ENCODE data around the gene DYNC2LI1. TPM values are rescaled to one million over a fixed set of nuclear protein-coding genes. Genes with fewer than 3 reads are reported as not detected.

Gene DYNC2LI1
- total and polyA plus RNA-seq, 7 donors: 11.7 to 32.1 (median 26.8) TPM

DNA sequence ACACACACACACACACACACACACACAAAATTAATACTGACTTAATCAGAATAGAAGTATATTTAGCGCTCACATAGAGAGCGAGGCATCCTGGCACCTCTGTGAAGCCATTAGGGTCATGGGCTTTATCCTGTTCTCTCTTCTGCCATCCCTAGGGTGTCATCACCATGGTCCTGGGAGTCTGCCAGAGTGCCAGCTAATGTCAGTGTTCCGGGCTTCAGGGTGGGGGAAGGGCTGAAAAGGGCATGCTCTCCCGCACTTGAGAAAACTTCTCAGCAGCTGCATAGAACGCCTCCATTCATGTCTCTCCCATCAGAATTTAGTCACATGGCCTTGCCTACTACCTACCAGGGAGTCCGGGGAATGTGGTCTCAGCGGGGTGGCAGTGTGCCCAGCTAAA lies 19.7 kb upstream of the DYNC2LI1 start:
- no peak for DNase-seq
- Histone ChIP-seq H3K36me3 (peaks cover 0 to 4% (median 0%) of the 10 kb centered on the region in 4 donors), H3K4me3 (no peak overlapping the region), H3K9me3 (no peaks in the 10 kb centered on the region), H3K27ac (no peak overlapping the region), H3K4me1 (peaks cover 0 to 16% (median 2%) of the 10 kb centered on the region in 4 donors), H3K27me3 (no peaks in the 10 kb centered on the region)
- WGBS, 2 donors: 91 to 93% methylated on average over 7 of the region's 7 CpGs
- intact Hi-C loops (cut with DNase I): no loop called here
- TF ChIP-seq EP300 (IDR thresholded peaks at IDR 0.05) (no peak), POLR2A (IDR thresholded peaks at IDR 0.05) (no peak), POLR2AphosphoS5 (IDR thresholded peaks at IDR 0.05) (no peak)
- TF ChIP-seq, protein P1, sequence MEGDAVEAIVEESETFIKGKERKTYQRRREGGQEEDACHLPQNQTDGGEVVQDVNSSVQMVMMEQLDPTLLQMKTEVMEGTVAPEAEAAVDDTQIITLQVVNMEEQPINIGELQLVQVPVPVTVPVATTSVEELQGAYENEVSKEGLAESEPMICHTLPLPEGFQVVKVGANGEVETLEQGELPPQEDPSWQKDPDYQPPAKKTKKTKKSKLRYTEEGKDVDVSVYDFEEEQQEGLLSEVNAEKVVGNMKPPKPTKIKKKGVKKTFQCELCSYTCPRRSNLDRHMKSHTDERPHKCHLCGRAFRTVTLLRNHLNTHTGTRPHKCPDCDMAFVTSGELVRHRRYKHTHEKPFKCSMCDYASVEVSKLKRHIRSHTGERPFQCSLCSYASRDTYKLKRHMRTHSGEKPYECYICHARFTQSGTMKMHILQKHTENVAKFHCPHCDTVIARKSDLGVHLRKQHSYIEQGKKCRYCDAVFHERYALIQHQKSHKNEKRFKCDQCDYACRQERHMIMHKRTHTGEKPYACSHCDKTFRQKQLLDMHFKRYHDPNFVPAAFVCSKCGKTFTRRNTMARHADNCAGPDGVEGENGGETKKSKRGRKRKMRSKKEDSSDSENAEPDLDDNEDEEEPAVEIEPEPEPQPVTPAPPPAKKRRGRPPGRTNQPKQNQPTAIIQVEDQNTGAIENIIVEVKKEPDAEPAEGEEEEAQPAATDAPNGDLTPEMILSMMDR (IDR thresholded peaks at IDR 0.05): no peak

DNA sequence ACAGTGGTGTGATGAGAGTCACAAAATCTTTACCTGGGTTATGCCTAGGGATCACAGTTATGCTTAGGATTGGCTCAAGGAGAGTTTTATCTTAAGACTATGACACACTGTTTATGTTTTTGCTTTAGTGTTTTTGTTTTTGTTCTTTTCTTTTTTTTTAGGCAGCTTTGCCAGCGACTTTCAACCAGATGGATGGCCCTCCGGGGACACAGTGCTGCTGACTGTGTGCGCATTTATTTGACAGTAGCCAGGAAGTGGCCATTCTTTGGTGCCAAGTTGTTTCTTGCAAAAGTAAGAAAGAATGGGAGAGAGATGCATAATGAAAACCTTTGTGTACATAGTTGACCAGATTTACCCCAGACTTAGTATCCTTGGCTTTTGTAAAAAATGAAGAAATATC lies 15.1 kb upstream of the DYNC2LI1 start:
- no peak for DNase-seq
- peak overlapping the region in 2 of 4 donors; percentile 22 to 43 for H3K27ac ChIP-seq

DNA sequence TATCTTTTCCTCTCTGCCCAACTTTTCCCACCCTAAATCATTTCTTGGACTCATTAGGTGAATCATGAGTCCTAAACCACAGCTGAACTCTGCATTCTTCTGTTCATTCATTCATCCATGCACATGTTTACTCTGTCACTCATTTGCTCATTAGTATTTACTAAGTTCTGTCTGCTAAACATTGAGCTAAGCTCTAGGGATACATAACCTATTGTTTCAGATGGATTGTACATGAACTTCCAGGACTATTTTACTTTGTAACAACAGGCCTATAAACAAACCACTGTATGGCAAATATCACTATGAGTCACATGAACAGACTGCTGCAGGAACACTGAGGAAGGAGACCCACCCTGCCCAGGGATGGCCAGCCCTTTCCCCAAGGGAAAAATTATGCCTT lies 14.6 kb upstream of the DYNC2LI1 start:
- Histone ChIP-seq H3K36me3 (peaks cover 0 to 13% (median 0%) of the 10 kb centered on the region in 4 donors), H3K27me3 (no peaks in the 10 kb centered on the region), H3K27ac (peak overlapping the region in 2 of 4 donors; percentile 22 to 43), H3K9me3 (no peaks in the 10 kb centered on the region), H3K4me1 (peaks cover 0 to 16% (median 3%) of the 10 kb centered on the region in 4 donors), H3K4me3 (no peak overlapping the region)
- intact Hi-C loops (cut with DNase I): no loop called here
- TF ChIP-seq, protein P1 (IDR thresholded peaks at IDR 0.05): no peak
- no peak for TF ChIP-seq POLR2A (IDR thresholded peaks at IDR 0.05)
- no peak for TF ChIP-seq EP300 (IDR thresholded peaks at IDR 0.05)
- TF ChIP-seq POLR2AphosphoS5 (IDR thresholded peaks at IDR 0.05): no peak
- DNase-seq: no peak

More for the DNA sequence above, 15.1 kb upstream of the DYNC2LI1 start:
- Histone ChIP-seq H3K4me3 (no peak overlapping the region), H3K27me3 (no peaks in the 10 kb centered on the region), H3K4me1 (peaks cover 0 to 16% (median 3%) of the 10 kb centered on the region in 4 donors), H3K36me3 (peaks cover 0 to 12% (median 0%) of the 10 kb centered on the region in 4 donors), H3K9me3 (no peaks in the 10 kb centered on the region)
- intact Hi-C loops (cut with DNase I): no loop called here
- WGBS, 2 donors: 82 to 83% methylated on average over 3 of the region's 3 CpGs
- TF ChIP-seq, protein P1 (IDR thresholded peaks at IDR 0.05): no peak
- TF ChIP-seq POLR2AphosphoS5 (IDR thresholded peaks at IDR 0.05) (peak in 1 of 4 donors; percentile 23), POLR2A (IDR thresholded peaks at IDR 0.05) (no peak)

DNA sequence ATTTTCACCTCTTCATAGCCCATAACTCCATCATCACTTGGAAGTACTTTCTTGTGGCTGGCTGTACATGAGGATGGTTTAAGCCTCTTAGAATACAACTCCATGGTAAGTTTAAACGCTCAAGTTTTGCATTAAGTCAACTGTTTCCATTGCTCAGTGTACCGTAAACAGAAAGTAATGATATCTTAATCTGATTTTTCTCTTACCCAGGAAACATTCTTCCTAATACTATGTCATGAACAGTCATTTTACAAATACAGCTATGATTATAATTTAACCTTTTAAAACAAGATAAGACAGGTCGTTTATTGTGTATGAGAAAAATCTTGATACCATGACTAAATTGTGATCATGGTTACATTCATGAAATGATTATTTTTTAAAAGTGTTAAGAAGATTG lies 11.6 kb upstream of the DYNC2LI1 start:
- no peak overlapping the region for H3K4me3 ChIP-seq
- 62 to 79% methylated on average over 3 of the region's 3 CpGs for WGBS, 2 donors
- no peaks in the 10 kb centered on the region for H3K9me3 ChIP-seq
- TF ChIP-seq, protein P1 (IDR thresholded peaks at IDR 0.05): no peak
- intact Hi-C loops (cut with DNase I): no loop called here
- no peaks in the 10 kb centered on the region for H3K27me3 ChIP-seq
- DNase-seq: no peak
- peaks cover 0 to 16% (median 3%) of the 10 kb centered on the region in 4 donors for H3K4me1 ChIP-seq
- H3K27ac ChIP-seq: no peak overlapping the region
- H3K36me3 ChIP-seq: peaks cover 0 to 38% (median 3%) of the 10 kb centered on the region in 4 donors

DNA sequence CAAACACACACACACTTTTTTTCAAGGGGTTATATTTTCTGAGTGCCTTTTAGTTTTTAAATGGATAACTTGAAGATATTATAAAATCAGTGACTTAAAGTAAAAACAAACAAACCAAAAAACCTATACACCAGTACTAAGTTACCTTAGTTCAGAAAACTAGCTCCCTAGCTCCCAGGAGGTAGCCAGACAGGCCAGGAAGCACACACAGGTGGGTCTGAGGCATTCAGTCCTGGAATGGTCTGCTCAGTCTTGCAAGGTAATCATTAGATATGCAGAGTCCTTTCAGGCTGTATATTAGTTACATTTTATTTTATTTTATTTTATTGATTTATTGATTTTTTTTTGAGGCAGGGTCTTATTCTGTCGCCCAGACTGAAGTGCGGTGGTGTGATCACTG lies 10.7 kb upstream of the DYNC2LI1 start:
- no peaks in the 10 kb centered on the region for H3K9me3 ChIP-seq
- peaks cover 0 to 38% (median 3%) of the 10 kb centered on the region in 4 donors for H3K36me3 ChIP-seq
- H3K4me3 ChIP-seq: no peak overlapping the region
- H3K27ac ChIP-seq: no peak overlapping the region
- H3K4me1 ChIP-seq: peaks cover 0 to 16% (median 3%) of the 10 kb centered on the region in 4 donors
- WGBS, 2 donors: 96% methylated on average over 2 of the region's 2 CpGs
- TF ChIP-seq, protein P1 (IDR thresholded peaks at IDR 0.05): no peak
- TF ChIP-seq POLR2A (IDR thresholded peaks at IDR 0.05) (no peak), EP300 (IDR thresholded peaks at IDR 0.05) (no peak), POLR2AphosphoS5 (IDR thresholded peaks at IDR 0.05) (no peak)
- no peaks in the 10 kb centered on the region for H3K27me3 ChIP-seq
- intact Hi-C loops (cut with DNase I): no loop called here
- no peak for DNase-seq
